Measurements from ENCODE around the gene TBPL2.
A peak's percentile ranks its signal among the peaks of the same experiment; 100 is the strongest.
"Not testable (repeated sequence)": the region's sequence is repeated elsewhere in the genome, so short reads cannot be mapped to it uniquely, and the experiment has no call there.

TBPL2 gene

GRCh38 chr14:55440385-55440784 is at the start of gene TBPL2:
TBPL2 (minus strand) TSS chr14:55440616; CDS start chr14:55440449, 167 bp downstream.
- Histone ChIP-seq H3K27ac (ENCODE audit: low read depth, low read length) (no peak within 1 kb of the TSS), H3K4me1 (ENCODE audit: control insufficient read depth, insufficient read depth, low read length, unreplicated experiment) (no peaks in the 10 kb centered on the region), H3K79me2 (ENCODE audit: control insufficient read depth, insufficient read depth, low read length, unreplicated experiment) (no peaks in the 10 kb centered on the region), H3K27me3 (ENCODE audit: insufficient read depth, low read length) (no peaks in the 10 kb centered on the region), H3K36me3 (ENCODE audit: insufficient read depth, low read length) (no peaks in the 10 kb centered on the region), H3K4me3 (ENCODE audit: low read depth, low read length) (no peak within 1 kb of the TSS), H2AFZ (ENCODE audit: low read length, unreplicated experiment) (no peak within 1 kb of the TSS)

- Histone ChIP-seq H3K4me3 (ENCODE audit: low read depth, low read length) (no peak overlapping the region), H2AFZ (ENCODE audit: low read length, unreplicated experiment) (peak overlapping the region; percentile 74), H3K27ac (ENCODE audit: low read depth, low read length) (no peak overlapping the region), H3K79me2 (ENCODE audit: control insufficient read depth, insufficient read depth, low read length, unreplicated experiment) (no peaks in the 10 kb centered on the region), H3K27me3 (ENCODE audit: insufficient read depth, low read length) (no peaks in the 10 kb centered on the region), H3K4me1 (ENCODE audit: control insufficient read depth, insufficient read depth, low read length, unreplicated experiment) (peaks cover 4% of the 10 kb centered on the region), H3K36me3 (ENCODE audit: insufficient read depth, low read length) (no peaks in the 10 kb centered on the region)
Observed at GRCh38 chr14:55488204-55488603, 47.8 kb upstream of the TBPL2 start.

- Histone ChIP-seq H2AFZ (ENCODE audit: low read length, unreplicated experiment) (no peak overlapping the region), H3K4me1 (ENCODE audit: control insufficient read depth, insufficient read depth, low read length, unreplicated experiment) (peaks cover 21% of the 10 kb centered on the region), H3K79me2 (ENCODE audit: control insufficient read depth, insufficient read depth, low read length, unreplicated experiment) (no peaks in the 10 kb centered on the region)
Observed at GRCh38 chr14:55482936-55483605, 42.7 kb upstream of the TBPL2 start.

GRCh38 chr14:55481769-55482168 is 41.4 kb upstream of the TBPL2 start:
- peaks cover 21% of the 10 kb centered on the region for H3K4me1 ChIP-seq (ENCODE audit: control insufficient read depth, insufficient read depth, low read length, unreplicated experiment)
- H3K4me3 ChIP-seq (ENCODE audit: low read depth, low read length), result no peak overlapping the region
- H3K27ac ChIP-seq (ENCODE audit: low read depth, low read length), result no peak overlapping the region
- H3K27me3 ChIP-seq (ENCODE audit: insufficient read depth, low read length), result no peaks in the 10 kb centered on the region
- H3K36me3 ChIP-seq (ENCODE audit: insufficient read depth, low read length), result no peaks in the 10 kb centered on the region
- H3K79me2 ChIP-seq (ENCODE audit: control insufficient read depth, insufficient read depth, low read length, unreplicated experiment), result no peaks in the 10 kb centered on the region
- no peak overlapping the region for H2AFZ ChIP-seq (ENCODE audit: low read length, unreplicated experiment)

More at GRCh38 chr14:55482936-55483605, 42.7 kb upstream of the TBPL2 start:
- no peaks in the 10 kb centered on the region for H3K36me3 ChIP-seq (ENCODE audit: insufficient read depth, low read length)
- no peak overlapping the region for H3K4me3 ChIP-seq (ENCODE audit: low read depth, low read length)
- no peaks in the 10 kb centered on the region for H3K27me3 ChIP-seq (ENCODE audit: insufficient read depth, low read length)
- H3K27ac ChIP-seq (ENCODE audit: low read depth, low read length), result peak overlapping the region; percentile 27; the same call in 1 of the 2 replicates

GRCh38 chr14:55477680-55478079 is 37.3 kb upstream of the TBPL2 start:
- peaks cover 12% of the 10 kb centered on the region for H3K4me1 ChIP-seq (ENCODE audit: control insufficient read depth, insufficient read depth, low read length, unreplicated experiment)
- no peak overlapping the region for H3K4me3 ChIP-seq (ENCODE audit: low read depth, low read length)
- no peak overlapping the region for H2AFZ ChIP-seq (ENCODE audit: low read length, unreplicated experiment)
- no peaks in the 10 kb centered on the region for H3K79me2 ChIP-seq (ENCODE audit: control insufficient read depth, insufficient read depth, low read length, unreplicated experiment)
- H3K27me3 ChIP-seq (ENCODE audit: insufficient read depth, low read length), result no peaks in the 10 kb centered on the region
- H3K27ac ChIP-seq (ENCODE audit: low read depth, low read length), result no peak overlapping the region
- H3K36me3 ChIP-seq (ENCODE audit: insufficient read depth, low read length), result no peaks in the 10 kb centered on the region

GRCh38 chr14:55476448-55476847 is 36.0 kb upstream of the TBPL2 start:
- not testable (repeated sequence) for H3K36me3 ChIP-seq (ENCODE audit: insufficient read depth, low read length); H3K79me2 ChIP-seq (ENCODE audit: control insufficient read depth, insufficient read depth, low read length, unreplicated experiment); H3K27me3 ChIP-seq (ENCODE audit: insufficient read depth, low read length); H3K4me3 ChIP-seq (ENCODE audit: low read depth, low read length); H2AFZ ChIP-seq (ENCODE audit: low read length, unreplicated experiment); H3K27ac ChIP-seq (ENCODE audit: low read depth, low read length); H3K4me1 ChIP-seq (ENCODE audit: control insufficient read depth, insufficient read depth, low read length, unreplicated experiment)

GRCh38 chr14:55473786-55474185 is 33.4 kb upstream of the TBPL2 start:
- Histone ChIP-seq H3K79me2 (ENCODE audit: control insufficient read depth, insufficient read depth, low read length, unreplicated experiment) (no peaks in the 10 kb centered on the region), H3K4me3 (ENCODE audit: low read depth, low read length) (no peak overlapping the region), H2AFZ (ENCODE audit: low read length, unreplicated experiment) (no peak overlapping the region), H3K4me1 (ENCODE audit: control insufficient read depth, insufficient read depth, low read length, unreplicated experiment) (no peaks in the 10 kb centered on the region), H3K36me3 (ENCODE audit: insufficient read depth, low read length) (no peaks in the 10 kb centered on the region), H3K27me3 (ENCODE audit: insufficient read depth, low read length) (no peaks in the 10 kb centered on the region), H3K27ac (ENCODE audit: low read depth, low read length) (no peak overlapping the region)

- Histone ChIP-seq H3K27ac (ENCODE audit: low read depth, low read length) (no peak overlapping the region), H3K4me1 (ENCODE audit: control insufficient read depth, insufficient read depth, low read length, unreplicated experiment) (no peaks in the 10 kb centered on the region), H3K4me3 (ENCODE audit: low read depth, low read length) (no peak overlapping the region), H2AFZ (ENCODE audit: low read length, unreplicated experiment) (no peak overlapping the region), H3K36me3 (ENCODE audit: insufficient read depth, low read length) (no peaks in the 10 kb centered on the region), H3K27me3 (ENCODE audit: insufficient read depth, low read length) (no peaks in the 10 kb centered on the region), H3K79me2 (ENCODE audit: control insufficient read depth, insufficient read depth, low read length, unreplicated experiment) (no peaks in the 10 kb centered on the region)
Observed at GRCh38 chr14:55470025-55470424, 29.6 kb upstream of the TBPL2 start.

GRCh38 chr14:55467307-55467706 is 26.9 kb upstream of the TBPL2 start:
- Histone ChIP-seq H3K36me3 (ENCODE audit: insufficient read depth, low read length) (no peaks in the 10 kb centered on the region), H2AFZ (ENCODE audit: low read length, unreplicated experiment) (no peak overlapping the region), H3K79me2 (ENCODE audit: control insufficient read depth, insufficient read depth, low read length, unreplicated experiment) (no peaks in the 10 kb centered on the region), H3K4me1 (ENCODE audit: control insufficient read depth, insufficient read depth, low read length, unreplicated experiment) (peaks cover 9% of the 10 kb centered on the region), H3K27ac (ENCODE audit: low read depth, low read length) (no peak overlapping the region), H3K27me3 (ENCODE audit: insufficient read depth, low read length) (no peaks in the 10 kb centered on the region), H3K4me3 (ENCODE audit: low read depth, low read length) (no peak overlapping the region)

GRCh38 chr14:55458800-55459515 is 18.5 kb upstream of the TBPL2 start:
- Histone ChIP-seq H3K27me3 (ENCODE audit: insufficient read depth, low read length) (no peaks in the 10 kb centered on the region), H3K79me2 (ENCODE audit: control insufficient read depth, insufficient read depth, low read length, unreplicated experiment) (no peaks in the 10 kb centered on the region), H3K4me3 (ENCODE audit: low read depth, low read length) (peak overlapping the region; percentile 21; the same call in 1 of the 2 replicates), H3K4me1 (ENCODE audit: control insufficient read depth, insufficient read depth, low read length, unreplicated experiment) (peaks cover 38% of the 10 kb centered on the region), H3K36me3 (ENCODE audit: insufficient read depth, low read length) (no peaks in the 10 kb centered on the region), H3K27ac (ENCODE audit: low read depth, low read length) (peak overlapping the region; percentile 63), H2AFZ (ENCODE audit: low read length, unreplicated experiment) (peak overlapping the region; percentile 65)

- Histone ChIP-seq H3K79me2 (ENCODE audit: control insufficient read depth, insufficient read depth, low read length, unreplicated experiment) (no peaks in the 10 kb centered on the region), H3K36me3 (ENCODE audit: insufficient read depth, low read length) (no peaks in the 10 kb centered on the region), H3K27me3 (ENCODE audit: insufficient read depth, low read length) (no peaks in the 10 kb centered on the region), H3K4me3 (ENCODE audit: low read depth, low read length) (no peak overlapping the region), H3K4me1 (ENCODE audit: control insufficient read depth, insufficient read depth, low read length, unreplicated experiment) (peaks cover 39% of the 10 kb centered on the region), H2AFZ (ENCODE audit: low read length, unreplicated experiment) (no peak overlapping the region), H3K27ac (ENCODE audit: low read depth, low read length) (no peak overlapping the region)
Observed at GRCh38 chr14:55457496-55457895, 17.1 kb upstream of the TBPL2 start.
